Endothelial cell of umbilical vein (primary cell): ENCODE measurements around the gene TNFRSF11A. TPM values are rescaled to one million over a fixed set of nuclear protein-coding genes. Genes with fewer than 3 reads are reported as not detected.

ENCODE experiments used
- BruUV-seq: library from RNA; stranded (reverse); fragments of 400-500 nt; replicated peaks from 2 replicates; lab custom pipeline; 2021; lab: Mats Ljungman, UMichigan
- CTCF ChIA-PET: fragments of 300-600, 350-600 bp; sonication (Branson Sonifier 250); formaldehyde crosslinking; loops from one replicate; lab custom pipeline; 2021; ENCODE audit warnings: antibody characterized with exemption, inconsistent platforms; lab: Charles Lee
- POLR2A ChIA-PET: fragments of 300-600, 350-600 bp; sonication (Branson Sonifier 250); formaldehyde crosslinking; loops from one replicate; lab custom pipeline; 2021; ENCODE audit warnings: antibody characterized with exemption, inconsistent platforms; lab: Charles Lee
- DNase-seq: peaks from one replicate; pipeline ENCODE4 v3.0.0-alpha.2; 2011; ENCODE audit warnings: low read depth, low spot score
- FAIRE-seq: peaks from 2 replicates; lab custom pipeline; 2011; peaks lifted over from hg19 to GRCh38; lab: Jason Lieb, UNC
- H2AFZ ChIP-seq: 2 replicates; pipeline ENCODE4 v1.6.0; 2012; ENCODE audit warnings: low read depth, low read length, control low read depth, inconsistent platforms
- H3K27ac ChIP-seq: 2 replicates; pipeline ENCODE4 v1.5.1; 2011; ENCODE audit warnings: low read depth, mild to moderate bottlenecking, control low read depth, low read length, moderate library complexity; ENCODE audit not compliant: insufficient read depth
- H3K27me3 ChIP-seq, 2 experiments: 2 replicates each; pipeline versions ENCODE4 v1.6.0 to v1.6.1; 2011; ENCODE audit warnings: low read length in 2 of 2, mixed read lengths in 1 of 2; ENCODE audit not compliant: control insufficient read depth in 2 of 2, insufficient read depth in 2 of 2
- H3K36me3 ChIP-seq, 2 experiments: 2 replicates in 1 of 2; 3 replicates in 1 of 2; pipeline ENCODE4 v1.5.1; 2011; ENCODE audit warnings: low read length in 2 of 2, mild to moderate bottlenecking in 1 of 2, moderate library complexity in 1 of 2; ENCODE audit not compliant: control insufficient read depth in 2 of 2, insufficient read depth in 2 of 2; ENCODE audit errors: extremely low read depth in 1 of 2
- H3K4me1 ChIP-seq: 3 replicates; pipeline ENCODE4 v1.5.1; 2011; ENCODE audit warnings: mild to moderate bottlenecking, low read length; ENCODE audit not compliant: control insufficient read depth, insufficient read depth; ENCODE audit errors: extremely low read depth
- H3K4me2 ChIP-seq: 2 replicates; pipeline ENCODE4 v1.6.1; 2011; ENCODE audit warnings: low read length, control low read depth, mixed read lengths; ENCODE audit not compliant: insufficient read depth
- H3K4me3 ChIP-seq, 3 experiments: fragments of 200-600 bp in 1 of 3; sonication (generic), shearing (Covaris generic) in 1 of 3; replicated peaks in 1 of 3; 2 replicates each; pipeline ENCODE4 v1.5.1; 2011 to 2016; ENCODE audit warnings: control low read depth in 3 of 3, low read length in 3 of 3, mild to moderate bottlenecking in 2 of 3, inconsistent platforms in 1 of 3, low read depth in 1 of 3, moderate library complexity in 1 of 3; ENCODE audit not compliant: insufficient read depth in 1 of 3
- H3K79me2 ChIP-seq: 2 replicates; pipeline ENCODE4 v1.6.0; 2012; ENCODE audit warnings: low read length, inconsistent platforms; ENCODE audit not compliant: control insufficient read depth, insufficient read depth
- H3K9ac ChIP-seq: replicated peaks from 2 replicates; pipeline ENCODE3; 2011; ENCODE audit warnings: low read length, control low read depth; ENCODE audit not compliant: insufficient read depth; ENCODE audit errors: extremely low read depth
- H3K9me1 ChIP-seq: replicated peaks from 3 replicates; pipeline ENCODE4 v1.6.0; 2011; ENCODE audit warnings: mild to moderate bottlenecking, low read length; ENCODE audit not compliant: control insufficient read depth, insufficient read depth; ENCODE audit errors: extremely low read depth
- H3K9me3 ChIP-seq: replicated peaks from 2 replicates; pipeline ENCODE4 v1.5.1; 2012; ENCODE audit warnings: low read length, inconsistent platforms; ENCODE audit not compliant: control insufficient read depth, insufficient read depth
- H4K20me1 ChIP-seq: replicated peaks from 2 replicates; pipeline ENCODE3; 2011; ENCODE audit warnings: mild to moderate bottlenecking, low read length; ENCODE audit not compliant: control insufficient read depth, insufficient read depth; ENCODE audit errors: extremely low read depth
- EZH2 ChIP-seq: IDR thresholded peaks from 2 replicates; pipeline ENCODE4 v1.6.1; 2012; ENCODE audit warnings: borderline replicate concordance, low read depth, mild to moderate bottlenecking, moderate library complexity, low read length, inconsistent platforms; ENCODE audit not compliant: severe bottlenecking
- FOS ChIP-seq: IDR thresholded peaks from 2 replicates; pipeline ENCODE4 v1.6.1; 2011; ENCODE audit warnings: mild to moderate bottlenecking, low read length, moderate library complexity, borderline replicate concordance; ENCODE audit not compliant: insufficient read depth
- GATA2 ChIP-seq: IDR thresholded peaks from 2 replicates; pipeline ENCODE4 v1.7.0; 2011; ENCODE audit warnings: low read depth, mild to moderate bottlenecking, moderate library complexity, mixed read lengths, low read length; ENCODE audit not compliant: insufficient read length, insufficient read depth
- JUN ChIP-seq: IDR thresholded peaks from 2 replicates; pipeline ENCODE4 v1.6.1; 2011; ENCODE audit warnings: borderline replicate concordance, low read depth; ENCODE audit not compliant: insufficient read length, insufficient read depth
- MAX ChIP-seq: IDR thresholded peaks from 2 replicates; pipeline ENCODE4 v1.6.1; 2011; ENCODE audit not compliant: insufficient read depth, insufficient read length
- MYC ChIP-seq: IDR thresholded peaks from one replicate; pipeline ENCODE4 v1.6.1; 2011; ENCODE audit warnings: mild to moderate bottlenecking, low read depth, low read length
- POLR2AphosphoS5 ChIP-seq: IDR thresholded peaks from 2 replicates; pipeline ENCODE4 v1.6.1; 2012; ENCODE audit warnings: low read depth, mild to moderate bottlenecking, control low read depth, low read length, moderate library complexity; ENCODE audit not compliant: insufficient read depth
- dilution Hi-C: fragments of 300-500 bp; cut with MboI; formaldehyde crosslinking; loops from one replicate; pipeline ENCODE4 v1.15.0; 2019; ENCODE audit warnings: low sequenced_read_pairs; ENCODE audit not compliant: extremely low pct_ligation_motif_present
- intact Hi-C: fragments of 100-400 bp; cut with micrococcal nuclease; formaldehyde crosslinking; loops from one replicate; pipeline ENCODE4 v1.10.0; 2022
- polyA plus RNA-seq, 4 experiments: library from polyadenylated mRNA; depleted of rRNA in 3 of 4; stranded (reverse) in 3 of 4; unstranded in 1 of 4; fragments of >200 nt; gene quantifications; 2 replicates each; pipeline versions ENCODE4 v1.2.1 to v1.2.3, GENCODE V29; 2011 to 2012; ENCODE audit warnings: missing spikeins in 1 of 4
- total RNA-seq: library from RNA; stranded (reverse); gene quantifications from 2 replicates; pipeline ENCODE4 v1.2.3, GENCODE V29; 2021

TNFRSF11A gene
- total and polyA plus RNA-seq, 2 donors (not counting 3 experiments of a cell fraction or from before 2014, with no cell fraction given) = 10.4 to 11.1 TPM

GRCh38 chr18:62326646-62327348 is 1.7 kb downstream of the TNFRSF11A start:
- Histone ChIP-seq H3K79me2 (no peaks in the 10 kb centered on the region), H3K27ac (no peak overlapping the region), H3K27me3 (no peaks in the 10 kb centered on the region), H3K9me3 (no peaks in the 10 kb centered on the region), H3K9me1 (no peaks in the 10 kb centered on the region), H3K36me3 (no peaks in the 10 kb centered on the region), H2AFZ (no peak overlapping the region), H3K4me3 (peak overlapping the region in 2 of 3 experiments; percentile 55 to 83), H3K4me2 (peak overlapping the region; percentile 74), H4K20me1 (no peaks in the 10 kb centered on the region), H3K4me1 (peaks cover 69% of the 10 kb centered on the region), H3K9ac (no peak overlapping the region)
- intact Hi-C loops (loop anchor here (1.0 to 5.0 kb wide), 2 partner anchors 13 to 76 kb away; no protein-coding TSS in a partner anchor), dilution Hi-C loops (no loop called here)
- BruUV-seq = TSS peak; percentile 24
- DNase-seq (no peak), FAIRE-seq (no peak)
- CTCF ChIA-PET = interaction anchor here (2.1 to 2.2 kb wide), 2 partner anchors 45 to 99 kb away, joined by 5 to 8 read pairs; no protein-coding TSS in a partner anchor
- no peak for TF ChIP-seq MAX
- POLR2A ChIA-PET = no interaction called here

GRCh38 chr18:62327977-62328376 is 2.9 kb downstream of the TNFRSF11A start:
- intact Hi-C loops (loop anchor here (2.0 to 5.0 kb wide), 2 partner anchors 74 to 257 kb away; no protein-coding TSS in a partner anchor), dilution Hi-C loops (no loop called here)
- Histone ChIP-seq H3K9me3 (no peaks in the 10 kb centered on the region), H3K4me3 (no peak overlapping the region), H3K9ac (no peak overlapping the region), H3K4me2 (peak overlapping the region; percentile 26), H3K27me3 (no peaks in the 10 kb centered on the region), H2AFZ (no peak overlapping the region), H3K4me1 (peaks cover 80% of the 10 kb centered on the region), H3K9me1 (no peaks in the 10 kb centered on the region), H4K20me1 (no peaks in the 10 kb centered on the region), H3K79me2 (no peaks in the 10 kb centered on the region), H3K27ac (no peak overlapping the region), H3K36me3 (no peaks in the 10 kb centered on the region)
- no TSS peak for BruUV-seq
- ChIA-PET CTCF (interaction anchor here (1.1 to 2.2 kb wide), 4 partner anchors 11 to 123 kb away, joined by 3 to 8 read pairs (median 4); no protein-coding TSS in a partner anchor), POLR2A (no interaction called here)
- no peak for TF ChIP-seq MAX
- no peak for TF ChIP-seq POLR2AphosphoS5
- TF ChIP-seq EZH2 = no peak
- no peak for TF ChIP-seq FOS
- TF ChIP-seq JUN = no peak
- peak; percentile 22 for TF ChIP-seq GATA2
- no peak for TF ChIP-seq MYC
- DNase-seq (peak; percentile 48), FAIRE-seq (no peak)
